GM10248 (cell line): ENCODE data around the gene C10orf67.

Source experiments
- CTCF ChIA-PET: fragments of 300-600 bp; sonication (Branson Sonifier 250); formaldehyde crosslinking; extraction: SDS; loops from one replicate; lab custom pipeline; 2021; ENCODE audit warnings: antibody characterized with exemption; lab: Yijun Ruan, JAX
- POLR2A ChIA-PET: fragments of 350-650 bp; sonication (Branson Sonifier 250); formaldehyde crosslinking; extraction: SDS; loops from one replicate; lab custom pipeline; 2020; ENCODE audit warnings: antibody characterized with exemption; lab: Yijun Ruan, JAX
- DNase-seq: peaks from one replicate; pipeline ENCODE4 v3.0.0; 2012; ENCODE audit errors: extremely low spot score
- CTCF ChIP-seq: IDR thresholded peaks from 2 replicates; pipeline ENCODE4 v1.5.1; 2012; ENCODE audit warnings: mild to moderate bottlenecking, low read depth; ENCODE audit errors: extremely low read depth, missing control alignments, control extremely low read depth

C10orf67 gene

GRCh38 chr10:23172429-23173213 lies 172.0 kb downstream of the C10orf67 start:
- no peak for DNase-seq
- ChIA-PET CTCF (no interaction called here), POLR2A (no interaction called here)
- TF ChIP-seq CTCF: no peak

- POLR2A ChIA-PET: no interaction called here
- TF ChIP-seq CTCF: no peak
- CTCF ChIA-PET: interaction anchor here (1.3 kb wide), 1 partner anchor 14 kb away, joined by 4 read pairs; no protein-coding TSS in a partner anchor
- no peak for DNase-seq
Measured at GRCh38 chr10:23171232-23171876, 173.2 kb downstream of the C10orf67 start.

- POLR2A ChIA-PET: no interaction called here
- DNase-seq: peak; percentile 79
- peak; percentile 79 for TF ChIP-seq CTCF
Measured at GRCh38 chr10:23158370-23158769, 186.2 kb downstream of the C10orf67 start.

DNA sequence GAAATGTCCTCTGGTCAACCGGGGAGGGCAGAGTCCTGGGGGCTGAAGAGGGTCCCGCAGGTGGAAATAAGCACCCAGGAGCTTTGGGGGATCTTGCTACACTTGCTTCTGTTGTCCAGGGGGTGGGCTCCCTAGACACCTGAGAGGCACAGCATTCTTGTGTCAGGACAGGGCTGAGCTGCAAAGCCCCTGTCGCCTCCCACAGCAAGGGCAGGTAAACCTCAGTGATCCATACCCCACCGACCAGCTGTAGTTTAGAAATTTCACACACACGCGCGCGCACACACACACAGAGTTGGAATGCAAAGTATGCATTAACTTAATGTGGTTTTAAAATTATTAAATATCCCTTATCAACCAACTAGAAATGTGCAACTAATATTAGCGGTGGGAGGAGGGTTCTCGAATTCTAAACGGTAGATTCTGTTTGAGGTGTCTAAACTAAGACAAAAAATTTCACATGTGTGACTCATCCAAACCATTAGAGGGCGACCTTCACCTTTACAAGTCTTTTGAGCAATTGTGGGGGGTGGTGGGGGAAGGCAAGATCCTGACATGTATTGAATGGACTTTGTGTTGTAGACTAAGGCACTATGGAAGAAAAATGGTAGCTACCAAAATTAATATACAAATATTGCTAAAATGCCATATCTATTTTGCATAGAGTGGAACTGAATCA lies 186.8 kb downstream of the C10orf67 start:
- CTCF ChIA-PET: interaction anchor here (0.7 to 4.3 kb wide), 37 partner anchors 10 to 1401 kb away, joined by 3 to 65 read pairs (median 3); partner anchors contain the start of gene DNAJC1
- POLR2A ChIA-PET: no interaction called here
- peak; percentile 57 for DNase-seq
- TF ChIP-seq CTCF: peak; percentile 42

More at GRCh38 chr10:23158370-23158769, 186.2 kb downstream of the C10orf67 start:
- CTCF ChIA-PET: interaction anchor here (0.7 to 4.3 kb wide), 32 partner anchors 9 to 1401 kb away, joined by 3 to 65 read pairs (median 4); partner anchors contain the start of gene DNAJC1

GRCh38 chr10:23157239-23157681 lies 187.3 kb downstream of the C10orf67 start:
- peak; percentile 27 for DNase-seq
- ChIA-PET CTCF (interaction anchor here (0.8 to 4.3 kb wide), 25 partner anchors 10 to 1400 kb away, joined by 3 to 65 read pairs (median 4); partner anchors contain the start of gene DNAJC1), POLR2A (no interaction called here)
- no peak for TF ChIP-seq CTCF
